ENCODE data around the gene MCCD1. TPM values are rescaled to one million over a fixed set of nuclear protein-coding genes. Genes with fewer than 3 reads are reported as not detected.

The MCCD1 gene
- total RNA-seq, 2 experiments from 2014 or later: not detected

- DNase-seq: peak; percentile 82
- POLR2A ChIA-PET: interaction anchor here (0.8 to 16.0 kb wide), 9 partner anchors 8 to 26 kb away, joined by 3 to 481 read pairs (median 4); partner anchors contain the start of genes LST1, LTB, NCR3 and TNF
- Mint-ChIP-seq H3K4me3 (peak within 1 kb of the TSS; percentile 100), H3K27ac (peak within 1 kb of the TSS; percentile 100), H3K36me3 (peaks cover 21% of the 10 kb centered on the region), H3K9me3 (no peaks in the 10 kb centered on the region), H3K27me3 (peaks cover 16% of the 10 kb centered on the region), H3K4me1 (peaks cover 88% of the 10 kb centered on the region)
- peak; percentile 63 for ATAC-seq (ENCODE audit: low read depth)
Observed at GRCh38 chr6:31572041-31572911, 43.5 kb downstream of the MCCD1 start, which contains the start of gene LTA. TSS of gene LTA (plus strand) at chr6:31572289. CDS start at chr6:31572743, 454 bp downstream.

GRCh38 chr6:31573239-31574105 lies 44.7 kb downstream of the MCCD1 start:
- no peak for DNase-seq
- Mint-ChIP-seq H3K27me3 (peaks cover 14% of the 10 kb centered on the region), H3K4me3 (peak overlapping the region; percentile 100), H3K4me1 (peaks cover 83% of the 10 kb centered on the region), H3K36me3 (peaks cover 26% of the 10 kb centered on the region), H3K27ac (peak overlapping the region; percentile 100), H3K9me3 (no peaks in the 10 kb centered on the region)
- POLR2A ChIA-PET: interaction anchor here (0.7 to 16.0 kb wide), 8 partner anchors 7 to 26 kb away, joined by 3 to 481 read pairs (median 5); partner anchors contain the start of genes LST1, LTB, NCR3 and NFKBIL1
- no peak for ATAC-seq (ENCODE audit: low read depth)

GRCh38 chr6:31574106-31575061 lies 45.6 kb downstream of the MCCD1 start:
- ATAC-seq (ENCODE audit: low read depth): no peak
- peaks cover 12% of the 10 kb centered on the region for H3K27me3 Mint-ChIP-seq
- DNase-seq: no peak
- peaks cover 83% of the 10 kb centered on the region for H3K4me1 Mint-ChIP-seq
- POLR2A ChIA-PET: interaction anchor here (0.7 to 16.0 kb wide), 12 partner anchors 6 to 252 kb away, joined by 3 to 481 read pairs (median 6); partner anchors contain the start of genes DDX39B, LSM2, LST1 and LTA
- no peak overlapping the region for H3K27ac Mint-ChIP-seq
- peaks cover 33% of the 10 kb centered on the region for H3K36me3 Mint-ChIP-seq
- H3K9me3 Mint-ChIP-seq: no peaks in the 10 kb centered on the region
- peak overlapping the region; percentile 90 for H3K4me3 Mint-ChIP-seq

- DNase-seq: peak; percentile 71
- POLR2A ChIA-PET: interaction anchor here (0.6 to 16.0 kb wide), 14 partner anchors 7 to 260 kb away, joined by 3 to 481 read pairs (median 5); partner anchors contain the start of genes DDX39B, LSM2, LST1 and LTA
- Mint-ChIP-seq H3K36me3 (peaks cover 40% of the 10 kb centered on the region), H3K4me1 (peaks cover 81% of the 10 kb centered on the region), H3K9me3 (no peaks in the 10 kb centered on the region), H3K27me3 (peaks cover 3% of the 10 kb centered on the region), H3K4me3 (peak within 1 kb of the TSS; percentile 90), H3K27ac (peak within 1 kb of the TSS; percentile 81)
- ATAC-seq (ENCODE audit: low read depth): peak; percentile 12
Observed at GRCh38 chr6:31575335-31575901, 46.7 kb downstream of the MCCD1 start, which contains the start of gene TNF. TSS of gene TNF (plus strand) at chr6:31575565. CDS start at chr6:31575742, 177 bp downstream.

GRCh38 chr6:31575952-31576685 lies 47.4 kb downstream of the MCCD1 start:
- Mint-ChIP-seq H3K4me3 (peak overlapping the region; percentile 90), H3K27me3 (peaks cover 3% of the 10 kb centered on the region), H3K9me3 (no peaks in the 10 kb centered on the region), H3K27ac (peak overlapping the region; percentile 81), H3K4me1 (peaks cover 78% of the 10 kb centered on the region), H3K36me3 (peaks cover 46% of the 10 kb centered on the region)
- ATAC-seq (ENCODE audit: low read depth): no peak
- POLR2A ChIA-PET: interaction anchor here (0.6 to 16.0 kb wide), 14 partner anchors 8 to 259 kb away, joined by 3 to 481 read pairs (median 6); partner anchors contain the start of genes ATP6V1G2, DDX39B, LST1 and LTA
- no peak for DNase-seq

- H3K36me3 Mint-ChIP-seq: peaks cover 55% of the 10 kb centered on the region
- peaks cover 70% of the 10 kb centered on the region for H3K4me1 Mint-ChIP-seq
- ATAC-seq (ENCODE audit: low read depth) (no peak), DNase-seq (peak; percentile 62)
- peaks cover 3% of the 10 kb centered on the region for H3K27me3 Mint-ChIP-seq
- H3K9me3 Mint-ChIP-seq: no peaks in the 10 kb centered on the region
- peak overlapping the region; percentile 90 for H3K4me3 Mint-ChIP-seq
- POLR2A ChIA-PET: interaction anchor here (0.9 to 16.0 kb wide), 6 partner anchors 9 to 45 kb away, joined by 3 to 481 read pairs (median 50); partner anchors contain the start of genes ATP6V1G2, LST1, LTA and NCR3
- peak overlapping the region; percentile 81 for H3K27ac Mint-ChIP-seq
Observed at GRCh38 chr6:31576897-31577578, 48.3 kb downstream of the MCCD1 start.

- Mint-ChIP-seq H3K4me1 (peaks cover 69% of the 10 kb centered on the region), H3K27me3 (peaks cover 3% of the 10 kb centered on the region), H3K36me3 (peaks cover 58% of the 10 kb centered on the region), H3K27ac (peak overlapping the region; percentile 81), H3K4me3 (peak overlapping the region; percentile 90), H3K9me3 (no peaks in the 10 kb centered on the region)
- no peak for DNase-seq
- no peak for ATAC-seq (ENCODE audit: low read depth)
- POLR2A ChIA-PET: interaction anchor here (1.1 to 16.0 kb wide), 5 partner anchors 9 to 45 kb away, joined by 3 to 481 read pairs (median 87); partner anchors contain the start of genes ATP6V1G2, LST1, LTA and NCR3
Observed at GRCh38 chr6:31577579-31577966, 48.8 kb downstream of the MCCD1 start.

- POLR2A ChIA-PET: interaction anchor here (10.7 to 16.0 kb wide), 3 partner anchors 10 to 20 kb away, joined by 87 to 481 read pairs (median 101); partner anchors contain the start of genes LST1, LTA and NCR3
- ATAC-seq (ENCODE audit: low read depth) (no peak), DNase-seq (no peak)
- Mint-ChIP-seq H3K4me3 (peak overlapping the region; percentile 97), H3K27ac (peak overlapping the region; percentile 58), H3K27me3 (peaks cover 2% of the 10 kb centered on the region), H3K9me3 (no peaks in the 10 kb centered on the region), H3K4me1 (peaks cover 67% of the 10 kb centered on the region), H3K36me3 (peaks cover 61% of the 10 kb centered on the region)
Observed at GRCh38 chr6:31578184-31579118, 49.7 kb downstream of the MCCD1 start.

- Mint-ChIP-seq H3K9me3 (no peaks in the 10 kb centered on the region), H3K4me3 (peak overlapping the region; percentile 97), H3K4me1 (peaks cover 69% of the 10 kb centered on the region), H3K27me3 (no peaks in the 10 kb centered on the region), H3K36me3 (peaks cover 61% of the 10 kb centered on the region), H3K27ac (peak overlapping the region; percentile 99)
- POLR2A ChIA-PET: interaction anchor here (10.7 to 16.0 kb wide), 3 partner anchors 11 to 21 kb away, joined by 87 to 481 read pairs (median 101); partner anchors contain the start of genes LST1, LTA and NCR3
- no peak for DNase-seq
- no peak for ATAC-seq (ENCODE audit: low read depth)
Observed at GRCh38 chr6:31579119-31579505, 50.4 kb downstream of the MCCD1 start.
